CD14-positive monocyte (primary cell): Measurements from ENCODE around the gene TREX2. TPM values are rescaled to one million over a fixed set of nuclear protein-coding genes. Genes with fewer than 3 reads are reported as not detected.

Experiments used
- DNase-seq, 3 donors: peaks; one replicate each; pipeline ENCODE4 v3.0.0-alpha.2; 2011 to 2022
- H2AFZ ChIP-seq: 2 replicates; pipeline ENCODE4 v1.6.0; 2012; ENCODE audit warnings: mild to moderate bottlenecking, low read depth, low read length, inconsistent platforms; ENCODE audit not compliant: insufficient read depth, poor library complexity, severe bottlenecking
- H3K27ac ChIP-seq, 2 donors: 1 replicate in 1 of 2; 2 replicates in 1 of 2; pipeline ENCODE4 v1.5.1; 2012 to 2013; ENCODE audit warnings: low read length in 2 of 2, control low read depth in 1 of 2, inconsistent platforms in 1 of 2, low read depth in 1 of 2, mild to moderate bottlenecking in 1 of 2
- H3K27me3 ChIP-seq, 2 donors: one replicate each; pipeline versions ENCODE4 v1.6.0 to v1.6.1; 2011 to 2013; ENCODE audit warnings: low read length in 2 of 2; ENCODE audit not compliant: control insufficient read depth in 2 of 2, insufficient read depth in 2 of 2
- H3K36me3 ChIP-seq, 2 donors: replicated peaks in 1 of 2; 1 replicate in 1 of 2; 2 replicates in 1 of 2; pipeline versions ENCODE4 v1.5.1 to v1.6.1; 2012 to 2013; ENCODE audit warnings: low read length in 2 of 2, control low read depth in 1 of 2, inconsistent platforms in 1 of 2, mild to moderate bottlenecking in 1 of 2; ENCODE audit not compliant: insufficient read depth in 2 of 2, control insufficient read depth in 1 of 2
- H3K4me1 ChIP-seq, 2 donors: 1 replicate in 1 of 2; 2 replicates in 1 of 2; pipeline versions ENCODE4 v1.5.1 to v1.6.1; 2012 to 2013; ENCODE audit warnings: low read length in 2 of 2, control low read depth in 1 of 2, inconsistent platforms in 1 of 2, mild to moderate bottlenecking in 1 of 2, moderate library complexity in 1 of 2; ENCODE audit not compliant: insufficient read depth in 2 of 2, control insufficient read depth in 1 of 2
- H3K4me2 ChIP-seq: replicated peaks from 2 replicates; pipeline ENCODE3; 2012; ENCODE audit warnings: low read length, moderate library complexity, mild to moderate bottlenecking; ENCODE audit not compliant: poor library complexity, severe bottlenecking; ENCODE audit errors: extremely low read depth
- H3K4me3 ChIP-seq, 3 experiments: fragments of 200-600 bp in 1 of 3; sonication (generic) in 1 of 3; replicated peaks in 1 of 3; 1 replicate in 2 of 3; 2 replicates in 1 of 3; pipeline ENCODE4 v1.5.1; 2011 to 2013; ENCODE audit warnings: low read length in 3 of 3, mild to moderate bottlenecking in 3 of 3, control low read depth in 2 of 3, low read depth in 2 of 3, inconsistent platforms in 1 of 3, moderate library complexity in 1 of 3
- H3K79me2 ChIP-seq: 2 replicates; pipeline ENCODE4 v1.6.0; 2012; ENCODE audit warnings: mild to moderate bottlenecking, control low read depth, inconsistent platforms, low read length, moderate library complexity; ENCODE audit not compliant: insufficient read depth
- H3K9ac ChIP-seq: 2 replicates; pipeline ENCODE4 v1.6.0; 2017; ENCODE audit warnings: low read length, mild to moderate bottlenecking; ENCODE audit not compliant: insufficient read depth, poor library complexity, severe bottlenecking
- H3K9me3 ChIP-seq, 2 donors: replicated peaks in 1 of 2; 1 replicate in 1 of 2; 2 replicates in 1 of 2; pipeline versions ENCODE4 v1.5.1 to v1.6.1; 2012 to 2013; ENCODE audit warnings: low read length in 2 of 2, control low read depth in 1 of 2; ENCODE audit not compliant: control insufficient read depth in 1 of 2, insufficient read depth in 1 of 2
- H4K20me1 ChIP-seq: 2 replicates; pipeline ENCODE4 v1.6.0; 2012; ENCODE audit warnings: mild to moderate bottlenecking, low read length, control low read depth, moderate library complexity; ENCODE audit not compliant: insufficient read depth
- H3K27ac Mint-ChIP-seq, 7 donors: one replicate each; pipeline ENCODE4 v1.8.0; 2020; ENCODE audit warnings: mild to moderate bottlenecking in 7 of 7, mixed read lengths in 7 of 7, moderate library complexity in 6 of 7, inconsistent platforms in 2 of 7
- H3K27me3 Mint-ChIP-seq, 3 donors: one replicate each; pipeline ENCODE4 v1.8.0; 2021 to 2022; ENCODE audit warnings: low read depth in 3 of 3, mild to moderate bottlenecking in 3 of 3, mixed read lengths in 3 of 3, moderate library complexity in 3 of 3, inconsistent platforms in 1 of 3
- H3K36me3 Mint-ChIP-seq, 2 donors: one replicate each; pipeline ENCODE4 v1.8.0; 2020; ENCODE audit warnings: mixed read lengths in 2 of 2, inconsistent platforms in 1 of 2, mild to moderate bottlenecking in 1 of 2
- H3K4me1 Mint-ChIP-seq: one replicate; pipeline ENCODE4 v1.8.0; 2020; ENCODE audit warnings: mild to moderate bottlenecking, mixed read lengths
- H3K4me3 Mint-ChIP-seq, 2 donors: one replicate each; pipeline ENCODE4 v1.8.0; 2020; ENCODE audit warnings: mild to moderate bottlenecking in 2 of 2, mixed read lengths in 2 of 2, moderate library complexity in 1 of 2
- H3K9me3 Mint-ChIP-seq, 7 donors: one replicate each; pipeline ENCODE4 v1.8.0; 2020 to 2022; ENCODE audit warnings: mixed read lengths in 7 of 7, mild to moderate bottlenecking in 6 of 7, moderate library complexity in 6 of 7, inconsistent platforms in 2 of 7
- CTCF ChIP-seq: fragments of 200-600 bp; IDR thresholded peaks from one replicate; pipeline ENCODE4 v1.8.0; 2022; ENCODE audit warnings: antibody characterized with exemption, mild to moderate bottlenecking
- WGBS: methylation state at CpG from one replicate; pipeline ENCODE4 v1.1.5; 2013; ENCODE audit warnings: missing lambda C conversion rate; ENCODE audit not compliant: insufficient coverage; 5-methylcytosine and 5-hydroxymethylcytosine counted together
- intact Hi-C, 2 donors: fragments of 100-400 bp; cut with micrococcal nuclease; formaldehyde crosslinking; loops; one replicate each; pipeline versions ENCODE4 v1.15.0 to v1.15.1; 2023
- polyA plus RNA-seq, 3 donors: library from polyadenylated mRNA; depleted of rRNA in 1 of 3; unstranded in 2 of 3; stranded (reverse) in 1 of 3; fragments of 300-500 nt in 2 of 3; fragments of >200 nt in 1 of 3; fragmentation: Illumina TruSeq in 2 of 3; gene quantifications; 1 replicate in 2 of 3; 2 replicates in 1 of 3; pipeline ENCODE4 v1.2.3, GENCODE V29; 2012 to 2021

Gene TREX2
- polyA plus RNA-seq, 3 donors, result 1.5 TPM; not detected in 2

- Mint-ChIP-seq H3K4me3 (no peak overlapping the region), H3K4me1 (no peaks in the 10 kb centered on the region), H3K27ac (no peak overlapping the region), H3K36me3 (peaks cover 33 to 61% of the 10 kb centered on the region in 2 donors), H3K9me3 (no peaks in the 10 kb centered on the region), H3K27me3 (peaks cover 0 to 8% (median 0%) of the 10 kb centered on the region in 3 donors)
- no peaks in the 10 kb centered on the region for H3K27me3 ChIP-seq
- H3K4me1 ChIP-seq, result no peaks in the 10 kb centered on the region
- DNase-seq, result no peak
- 95% methylated on average over 8 of the region's 17 CpGs for WGBS
- no peak overlapping the region for H2AFZ ChIP-seq
- no peaks in the 10 kb centered on the region for H4K20me1 ChIP-seq
- H3K36me3 ChIP-seq, result peaks cover 51 to 61% of the 10 kb centered on the region in 2 donors
- intact Hi-C loops, result no loop called here
- no peaks in the 10 kb centered on the region for H3K79me2 ChIP-seq
- H3K9me3 ChIP-seq, result no peaks in the 10 kb centered on the region
- H3K4me2 ChIP-seq, result no peak overlapping the region
- no peak overlapping the region for H3K9ac ChIP-seq
- TF ChIP-seq CTCF, result no peak
- no peak overlapping the region for H3K27ac ChIP-seq
- no peak overlapping the region for H3K4me3 ChIP-seq
These were observed 12.1 kb upstream of the TREX2 start for GRCh38 chrX:153457827-153458466.

DNA sequence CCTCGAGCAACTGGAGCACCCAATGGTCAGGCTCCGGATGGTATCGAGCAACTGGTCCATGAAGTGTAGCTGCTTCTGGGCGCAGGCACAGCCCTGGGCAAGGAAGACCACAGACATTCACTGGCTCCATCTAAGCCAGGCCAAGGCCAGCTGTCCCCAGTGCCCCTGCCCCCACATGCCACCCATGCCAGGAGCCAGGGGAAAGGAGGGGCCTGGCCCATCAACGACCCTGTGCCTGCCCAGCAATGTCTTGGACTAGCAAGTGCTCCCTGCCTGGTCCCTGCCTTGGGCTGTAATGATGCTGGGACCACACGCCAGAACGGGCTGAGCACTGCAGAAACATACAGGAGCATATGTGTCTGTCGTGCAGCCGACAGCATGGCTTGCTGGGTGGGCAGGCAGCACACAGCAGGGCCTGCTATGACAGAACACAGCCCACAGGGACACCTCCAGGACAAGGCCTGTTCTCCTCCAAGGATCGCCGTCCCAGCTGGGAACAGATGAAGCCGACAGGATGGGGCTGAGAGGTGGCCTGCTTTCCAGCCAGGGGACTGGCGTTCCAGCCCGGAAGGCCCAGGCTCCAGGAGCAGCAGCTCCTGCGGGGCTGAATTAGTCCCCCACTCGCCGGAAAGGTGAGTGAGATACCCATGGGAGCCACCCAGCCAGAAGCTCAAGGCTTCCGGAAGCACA is 11.4 kb upstream of the TREX2 start:
- 97% methylated on average over 4 of the region's 18 CpGs for WGBS

More for the DNA sequence above, 11.4 kb upstream of the TREX2 start:
- Mint-ChIP-seq H3K27ac (no peak overlapping the region), H3K9me3 (no peaks in the 10 kb centered on the region), H3K4me3 (no peak overlapping the region), H3K27me3 (peaks cover 0 to 8% (median 0%) of the 10 kb centered on the region in 3 donors), H3K4me1 (no peaks in the 10 kb centered on the region), H3K36me3 (peaks cover 33 to 62% of the 10 kb centered on the region in 2 donors)
- Histone ChIP-seq H4K20me1 (no peaks in the 10 kb centered on the region), H3K9ac (no peak overlapping the region), H2AFZ (no peak overlapping the region), H3K79me2 (no peaks in the 10 kb centered on the region), H3K9me3 (no peaks in the 10 kb centered on the region), H3K4me1 (no peaks in the 10 kb centered on the region), H3K36me3 (peaks cover 45 to 57% of the 10 kb centered on the region in 2 donors), H3K4me2 (no peak overlapping the region), H3K27ac (no peak overlapping the region), H3K27me3 (no peaks in the 10 kb centered on the region), H3K4me3 (no peak overlapping the region)
- DNase-seq, result no peak
- intact Hi-C loops, result no loop called here
- TF ChIP-seq CTCF, result no peak
